CD4-positive, alpha-beta T cell (primary cell): ENCODE measurements around the gene VPS8. TPM values are rescaled to one million over a fixed set of nuclear protein-coding genes. Genes with fewer than 3 reads are reported as not detected.

Source experiments
- ATAC-seq: fragments of 200-7000 bp; cut with Tn5 transposase; one replicate; pipeline ENCODE4 v1.10.0; 2022; ENCODE audit warnings: mild to moderate bottlenecking; ENCODE audit not compliant: poor library complexity
- CTCF ChIA-PET: fragments of 350-600 bp; sonication (Branson Sonifier 250); formaldehyde crosslinking; loops from one replicate; lab custom pipeline; 2021; ENCODE audit warnings: antibody characterized with exemption, inconsistent platforms; lab: Charles Lee
- POLR2A ChIA-PET: fragments of 350-600 bp; sonication (Branson Sonifier 250); formaldehyde crosslinking; loops from one replicate; lab custom pipeline; 2021; ENCODE audit warnings: antibody characterized with exemption, inconsistent platforms; lab: Charles Lee
- DNase-seq, 14 experiments: peaks; one replicate each; pipeline ENCODE4 v3.0.0-alpha.2; 2013 to 2020; ENCODE audit warnings: mixed read lengths in 2 of 14
- H3K27ac ChIP-seq, 2 donors: one replicate each; pipeline versions ENCODE4 v1.5.1 to v1.7.0; 2013; ENCODE audit warnings: low read length in 2 of 2, low read depth in 1 of 2, mild to moderate bottlenecking in 1 of 2
- H3K27me3 ChIP-seq, 2 experiments: 1 replicate in 1 of 2; 2 replicates in 1 of 2; pipeline versions ENCODE4 v1.6.1 to v1.7.0; 2013; ENCODE audit warnings: low read length in 2 of 2, control low read depth in 1 of 2, mild to moderate bottlenecking in 1 of 2, moderate library complexity in 1 of 2; ENCODE audit not compliant: insufficient read depth in 2 of 2, control insufficient read depth in 1 of 2
- H3K36me3 ChIP-seq: one replicate; pipeline ENCODE4 v1.6.1; 2013; ENCODE audit warnings: low read length, control low read depth; ENCODE audit not compliant: insufficient read depth
- H3K4me1 ChIP-seq: one replicate; pipeline ENCODE4 v1.6.1; 2013; ENCODE audit warnings: low read length, control low read depth; ENCODE audit not compliant: insufficient read depth
- H3K4me3 ChIP-seq: one replicate; pipeline ENCODE4 v1.5.1; 2013; ENCODE audit warnings: mild to moderate bottlenecking, low read length, moderate library complexity
- H3K9me3 ChIP-seq, 2 experiments: 1 replicate in 1 of 2; 2 replicates in 1 of 2; pipeline versions ENCODE4 v1.6.1 to v1.7.0; 2013; ENCODE audit warnings: low read length in 2 of 2, mild to moderate bottlenecking in 2 of 2, control low read depth in 1 of 2, moderate library complexity in 1 of 2; ENCODE audit not compliant: control insufficient read depth in 1 of 2, insufficient read depth in 1 of 2
- H3K27ac Mint-ChIP-seq: one replicate; pipeline ENCODE4 v1.8.0; 2020; ENCODE audit warnings: mixed read lengths
- H3K27me3 Mint-ChIP-seq: one replicate; pipeline ENCODE4 v1.8.0; 2021; ENCODE audit warnings: mixed read lengths
- H3K36me3 Mint-ChIP-seq: one replicate; pipeline ENCODE4 v1.8.0; 2021; ENCODE audit warnings: low read depth, mixed read lengths
- H3K4me1 Mint-ChIP-seq: one replicate; pipeline ENCODE4 v1.8.0; 2021; ENCODE audit warnings: low read depth, mixed read lengths
- H3K4me3 Mint-ChIP-seq: one replicate; pipeline ENCODE4 v1.8.0; 2020; ENCODE audit warnings: mild to moderate bottlenecking, mixed read lengths
- H3K9me3 Mint-ChIP-seq: one replicate; pipeline ENCODE4 v1.8.0; 2020; ENCODE audit warnings: mixed read lengths
- CTCF ChIP-seq: fragments of 200-600 bp; IDR thresholded peaks from one replicate; pipeline ENCODE4 v1.8.0; 2022; ENCODE audit warnings: antibody characterized with exemption, mild to moderate bottlenecking
- intact Hi-C, 2 experiments: fragments of 100-400 bp; cut with DNase I in 1 of 2; cut with micrococcal nuclease in 1 of 2; formaldehyde crosslinking; loops; one replicate each; pipeline versions ENCODE4 v1.15.1 to v1.9.0; 2023 to 2025; cut with DNase I, micrococcal nuclease
- total RNA-seq, 174 experiments: library from RNA in 2 of 174; stranded (reverse) in 2 of 174; gene quantifications; one replicate each; pipeline ENCODE4 v1.2.3 and lab custom pipeline; 2021 to 2026

The VPS8 gene
- total RNA-seq, 2 experiments from 2014 or later, result 56.8 to 61.2 TPM

- no peaks in the 10 kb centered on the region for H3K9me3 ChIP-seq
- H3K27ac ChIP-seq, result no peak overlapping the region
- peaks cover 64% of the 10 kb centered on the region for H3K36me3 Mint-ChIP-seq
- DNase-seq (no peak), ATAC-seq (no peak)
- intact Hi-C loops, result no loop called here
- H3K4me1 Mint-ChIP-seq, result no peaks in the 10 kb centered on the region
- H3K27me3 Mint-ChIP-seq, result no peaks in the 10 kb centered on the region
- H3K4me3 Mint-ChIP-seq, result no peak overlapping the region
- H3K4me3 ChIP-seq, result no peak overlapping the region
- no peak overlapping the region for H3K27ac Mint-ChIP-seq
- CTCF ChIA-PET, result no interaction called here
- peaks cover 22% of the 10 kb centered on the region for H3K36me3 ChIP-seq
- H3K4me1 ChIP-seq, result no peaks in the 10 kb centered on the region
- POLR2A ChIA-PET, result no interaction called here
- no peaks in the 10 kb centered on the region for H3K9me3 Mint-ChIP-seq
- H3K27me3 ChIP-seq, result no peaks in the 10 kb centered on the region
- no peak for TF ChIP-seq CTCF
Measured at GRCh38 chr3:184842433-184842832, 30.5 kb downstream of the VPS8 start.

GRCh38 chr3:184845819-184846218 lies 33.9 kb downstream of the VPS8 start:
- POLR2A ChIA-PET, result no interaction called here
- peaks cover 29% of the 10 kb centered on the region for H3K36me3 ChIP-seq
- no peaks in the 10 kb centered on the region for H3K4me1 Mint-ChIP-seq
- CTCF ChIA-PET, result no interaction called here
- DNase-seq (no peak), ATAC-seq (no peak)
- no peak overlapping the region for H3K27ac Mint-ChIP-seq
- no peaks in the 10 kb centered on the region for H3K27me3 ChIP-seq
- H3K36me3 Mint-ChIP-seq, result peaks cover 56% of the 10 kb centered on the region
- no peaks in the 10 kb centered on the region for H3K9me3 ChIP-seq
- no peak overlapping the region for H3K4me3 ChIP-seq
- no peaks in the 10 kb centered on the region for H3K9me3 Mint-ChIP-seq
- no peak overlapping the region for H3K27ac ChIP-seq
- TF ChIP-seq CTCF, result no peak
- intact Hi-C loops, result no loop called here
- no peaks in the 10 kb centered on the region for H3K4me1 ChIP-seq
- no peak overlapping the region for H3K4me3 Mint-ChIP-seq
- no peaks in the 10 kb centered on the region for H3K27me3 Mint-ChIP-seq

- Histone ChIP-seq H3K27me3 (no peaks in the 10 kb centered on the region), H3K27ac (no peak overlapping the region), H3K4me1 (no peaks in the 10 kb centered on the region), H3K9me3 (no peaks in the 10 kb centered on the region), H3K4me3 (no peak overlapping the region), H3K36me3 (peaks cover 29% of the 10 kb centered on the region)
- intact Hi-C loops, result no loop called here
- H3K4me3 Mint-ChIP-seq, result no peak overlapping the region
- ATAC-seq (no peak), DNase-seq (no peak)
- H3K27me3 Mint-ChIP-seq, result no peaks in the 10 kb centered on the region
- peaks cover 56% of the 10 kb centered on the region for H3K36me3 Mint-ChIP-seq
- H3K4me1 Mint-ChIP-seq, result no peaks in the 10 kb centered on the region
- ChIA-PET POLR2A (no interaction called here), CTCF (no interaction called here)
- H3K9me3 Mint-ChIP-seq, result no peaks in the 10 kb centered on the region
- no peak overlapping the region for H3K27ac Mint-ChIP-seq
- no peak for TF ChIP-seq CTCF
Measured at GRCh38 chr3:184846496-184846895, 34.5 kb downstream of the VPS8 start.
